LNCaP clone FGC (cell line): ENCODE results near the gene KCTD16.

Source experiments
- DNase-seq: peaks from one replicate; pipeline ENCODE4 v3.0.0-alpha.2; 2011; ENCODE audit warnings: low read depth
- H3K4me3 ChIP-seq: 2 replicates; pipeline ENCODE4 v1.5.1; 2011; ENCODE audit warnings: mild to moderate bottlenecking, low read depth, low read length, control low read depth
- CTCF ChIP-seq: IDR thresholded peaks from 2 replicates; pipeline ENCODE4 v1.5.1; 2012; ENCODE audit warnings: mild to moderate bottlenecking; ENCODE audit not compliant: control insufficient read depth, insufficient read depth; ENCODE audit errors: extremely low read depth

The KCTD16 gene

DNA sequence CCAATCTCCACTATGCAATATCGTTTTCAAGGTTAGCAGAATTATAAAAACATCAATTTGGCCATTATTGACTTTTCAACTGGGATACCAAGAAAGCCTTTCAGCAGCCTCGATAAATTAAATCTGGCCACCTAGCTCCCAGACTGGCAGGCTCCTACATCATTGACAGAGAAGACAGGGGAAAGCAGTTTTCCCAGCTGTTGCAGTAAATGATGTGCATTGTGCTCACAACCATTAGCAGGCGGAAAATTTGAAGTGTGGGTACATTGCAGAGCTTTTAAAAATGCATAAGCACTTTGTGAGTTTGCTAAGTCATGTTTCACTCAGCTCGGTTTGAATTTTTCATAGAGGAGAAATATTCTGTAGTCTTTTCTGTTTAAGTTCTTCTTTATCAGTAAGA, 297.9 kb downstream of the KCTD16 start:
- no peak for TF ChIP-seq CTCF
- no peak overlapping the region for H3K4me3 ChIP-seq
- DNase-seq = no peak

GRCh38 chr5:144469106-144469505, 298.4 kb downstream of the KCTD16 start:
- no peak overlapping the region for H3K4me3 ChIP-seq
- DNase-seq = no peak
- TF ChIP-seq CTCF = no peak

DNA sequence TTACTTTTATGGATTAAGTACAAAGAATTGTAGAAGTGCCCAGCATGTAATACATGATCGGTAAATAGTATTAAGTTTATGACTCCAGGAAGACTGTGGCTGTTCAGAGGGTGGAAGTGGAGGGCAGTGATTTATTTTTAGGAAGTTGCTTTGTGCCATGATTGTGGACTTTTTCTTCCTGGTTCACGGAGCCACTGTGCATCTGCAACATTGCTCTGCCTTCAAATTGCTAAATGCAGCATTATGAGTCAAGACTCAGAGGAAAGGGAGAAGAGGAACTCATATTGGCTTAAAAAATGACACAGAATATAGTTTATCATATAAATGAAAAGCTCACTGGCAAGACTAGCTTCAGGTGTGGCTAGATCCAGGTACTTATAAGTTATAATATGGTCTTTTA, 301.5 kb downstream of the KCTD16 start:
- H3K4me3 ChIP-seq = no peak overlapping the region
- TF ChIP-seq CTCF = no peak
- DNase-seq = no peak

DNA sequence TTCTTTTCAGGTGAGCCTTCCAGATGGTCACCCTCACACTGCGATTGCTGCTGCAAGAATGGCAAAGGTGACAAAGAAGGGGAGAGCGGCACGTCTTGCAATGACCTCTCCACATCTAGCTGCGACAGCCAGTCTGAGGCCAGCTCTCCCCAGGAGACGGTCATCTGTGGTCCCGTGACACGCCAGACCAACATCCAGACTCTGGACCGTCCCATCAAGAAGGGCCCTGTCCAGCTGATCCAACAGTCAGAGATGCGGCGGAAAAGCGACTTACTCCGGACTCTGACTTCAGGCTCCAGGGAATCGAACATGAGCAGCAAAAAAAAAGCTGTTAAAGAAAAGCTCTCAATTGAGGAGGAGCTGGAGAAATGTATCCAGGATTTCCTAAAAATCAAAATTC, 303.0 kb downstream of the KCTD16 start:
- H3K4me3 ChIP-seq = no peak overlapping the region
- no peak for TF ChIP-seq CTCF
- no peak for DNase-seq

GRCh38 chr5:144478565-144478964, 307.9 kb downstream of the KCTD16 start:
- TF ChIP-seq CTCF = no peak
- H3K4me3 ChIP-seq = no peak overlapping the region
- no peak for DNase-seq

- no peak overlapping the region for H3K4me3 ChIP-seq
- peak; percentile 42 for DNase-seq
- TF ChIP-seq CTCF = no peak
Observed at GRCh38 chr5:144481861-144482260, 311.2 kb downstream of the KCTD16 start.

- TF ChIP-seq CTCF = no peak
- DNase-seq = no peak
- H3K4me3 ChIP-seq = no peak overlapping the region
Observed at GRCh38 chr5:144484124-144484897, 313.6 kb downstream of the KCTD16 start.
